HL-60 (cell line): ENCODE data around the gene PADI2.

Experiments
- DNase-seq, 2 experiments: peaks; one replicate each; pipeline ENCODE4 v3.0.0-alpha.2; 2010 to 2020; ENCODE audit warnings: low read depth in 1 of 2, low spot score in 1 of 2
- H3K27ac ChIP-seq: fragments of 250-450 bp; sonication (Bioruptor Pico); replicated peaks from 2 replicates; pipeline ENCODE4 v1.5.1; 2020; ENCODE audit warnings: mild to moderate bottlenecking, moderate library complexity
- H3K27me3 ChIP-seq: fragments of 250-450 bp; sonication (Bioruptor Pico); 2 replicates; pipeline ENCODE4 v1.5.1; 2021; ENCODE audit warnings: mild to moderate bottlenecking, moderate library complexity; ENCODE audit not compliant: insufficient read depth, poor library complexity, severe bottlenecking
- H3K4me3 ChIP-seq: replicated peaks from 2 replicates; pipeline ENCODE4 v1.5.1; 2011; ENCODE audit warnings: mild to moderate bottlenecking, control low read depth, low read length; ENCODE audit not compliant: insufficient read depth
- GABPA ChIP-seq: IDR thresholded peaks from 2 replicates; pipeline ENCODE4 v1.6.1; 2012; ENCODE audit warnings: low read depth
- POLR2AphosphoS5 ChIP-seq: IDR thresholded peaks from 2 replicates; pipeline ENCODE4 v1.6.1; 2012; ENCODE audit warnings: low read depth
- SPI1 ChIP-seq: IDR thresholded peaks from 2 replicates; pipeline ENCODE4 v1.6.1; 2012; ENCODE audit warnings: low read depth, mild to moderate bottlenecking, borderline replicate concordance
- long read RNA-seq: library from polyadenylated mRNA; unstranded; transcript quantifications from one replicate; pipeline ENCODE4 v2.0.0, GENCODE V29; 2020
- TF ChIP-seq, protein P1 (sequence below): IDR thresholded peaks from one replicate; pipeline ENCODE4 v1.5.1; 2011; ENCODE audit warnings: low read length, control low read depth, inconsistent platforms; ENCODE audit not compliant: insufficient read depth
- TF ChIP-seq, protein P2 (sequence below): IDR thresholded peaks from 2 replicates; pipeline ENCODE4 v1.6.1; 2012; ENCODE audit warnings: low read depth; ENCODE audit not compliant: insufficient replicate concordance

Gene PADI2
- long read RNA-seq, partial matches to known transcripts = 0 of 3 reads
- long read RNA-seq, other reads (novel, unspliced or antisense) = 3 of 3 reads

DNA sequence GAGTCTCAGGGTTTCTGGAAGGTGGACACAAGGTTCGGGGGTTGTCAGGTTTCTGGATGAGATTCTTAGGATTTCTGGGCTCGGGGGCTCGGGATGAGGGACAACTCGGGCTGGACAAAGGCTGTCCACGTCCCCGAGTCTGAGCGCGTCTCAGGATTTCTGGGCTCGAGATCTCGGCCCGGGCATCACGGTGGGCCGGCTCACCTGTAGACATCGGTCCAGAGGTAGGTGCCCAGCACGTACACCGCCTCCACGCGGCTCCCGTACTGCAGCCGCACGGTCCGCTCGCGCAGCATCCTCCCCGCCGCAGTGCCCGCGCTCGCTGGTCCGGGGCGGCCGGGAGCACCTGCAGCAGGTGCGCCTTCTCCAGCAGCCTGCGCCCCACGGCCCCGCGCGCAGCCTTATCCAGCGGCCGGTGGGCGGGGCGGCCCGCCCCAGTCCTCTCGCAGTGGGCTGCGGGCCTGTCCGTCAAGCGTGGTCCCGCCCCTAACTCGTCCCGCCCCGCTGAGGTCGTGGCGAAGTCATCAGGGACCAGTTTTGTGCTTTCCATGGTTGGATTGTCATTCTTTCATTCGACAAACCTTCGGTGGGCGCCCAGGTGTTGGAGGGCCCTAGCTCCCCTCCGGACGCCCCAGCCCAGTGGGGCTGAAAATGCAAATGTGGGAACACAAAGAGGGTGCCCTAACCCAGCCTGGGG, at the start of gene PADI2:
Gene PADI2, minus strand, starts transcription at position 376 of the 697 bp plus-strand sequence. Its CDS starts 80 bp downstream, at position 296.
- H3K4me3 ChIP-seq = peak within 1 kb of the TSS; percentile 64
- TF ChIP-seq, protein P1, sequence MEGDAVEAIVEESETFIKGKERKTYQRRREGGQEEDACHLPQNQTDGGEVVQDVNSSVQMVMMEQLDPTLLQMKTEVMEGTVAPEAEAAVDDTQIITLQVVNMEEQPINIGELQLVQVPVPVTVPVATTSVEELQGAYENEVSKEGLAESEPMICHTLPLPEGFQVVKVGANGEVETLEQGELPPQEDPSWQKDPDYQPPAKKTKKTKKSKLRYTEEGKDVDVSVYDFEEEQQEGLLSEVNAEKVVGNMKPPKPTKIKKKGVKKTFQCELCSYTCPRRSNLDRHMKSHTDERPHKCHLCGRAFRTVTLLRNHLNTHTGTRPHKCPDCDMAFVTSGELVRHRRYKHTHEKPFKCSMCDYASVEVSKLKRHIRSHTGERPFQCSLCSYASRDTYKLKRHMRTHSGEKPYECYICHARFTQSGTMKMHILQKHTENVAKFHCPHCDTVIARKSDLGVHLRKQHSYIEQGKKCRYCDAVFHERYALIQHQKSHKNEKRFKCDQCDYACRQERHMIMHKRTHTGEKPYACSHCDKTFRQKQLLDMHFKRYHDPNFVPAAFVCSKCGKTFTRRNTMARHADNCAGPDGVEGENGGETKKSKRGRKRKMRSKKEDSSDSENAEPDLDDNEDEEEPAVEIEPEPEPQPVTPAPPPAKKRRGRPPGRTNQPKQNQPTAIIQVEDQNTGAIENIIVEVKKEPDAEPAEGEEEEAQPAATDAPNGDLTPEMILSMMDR = no peak
- no peak for TF ChIP-seq POLR2AphosphoS5
- TF ChIP-seq, protein P2, sequence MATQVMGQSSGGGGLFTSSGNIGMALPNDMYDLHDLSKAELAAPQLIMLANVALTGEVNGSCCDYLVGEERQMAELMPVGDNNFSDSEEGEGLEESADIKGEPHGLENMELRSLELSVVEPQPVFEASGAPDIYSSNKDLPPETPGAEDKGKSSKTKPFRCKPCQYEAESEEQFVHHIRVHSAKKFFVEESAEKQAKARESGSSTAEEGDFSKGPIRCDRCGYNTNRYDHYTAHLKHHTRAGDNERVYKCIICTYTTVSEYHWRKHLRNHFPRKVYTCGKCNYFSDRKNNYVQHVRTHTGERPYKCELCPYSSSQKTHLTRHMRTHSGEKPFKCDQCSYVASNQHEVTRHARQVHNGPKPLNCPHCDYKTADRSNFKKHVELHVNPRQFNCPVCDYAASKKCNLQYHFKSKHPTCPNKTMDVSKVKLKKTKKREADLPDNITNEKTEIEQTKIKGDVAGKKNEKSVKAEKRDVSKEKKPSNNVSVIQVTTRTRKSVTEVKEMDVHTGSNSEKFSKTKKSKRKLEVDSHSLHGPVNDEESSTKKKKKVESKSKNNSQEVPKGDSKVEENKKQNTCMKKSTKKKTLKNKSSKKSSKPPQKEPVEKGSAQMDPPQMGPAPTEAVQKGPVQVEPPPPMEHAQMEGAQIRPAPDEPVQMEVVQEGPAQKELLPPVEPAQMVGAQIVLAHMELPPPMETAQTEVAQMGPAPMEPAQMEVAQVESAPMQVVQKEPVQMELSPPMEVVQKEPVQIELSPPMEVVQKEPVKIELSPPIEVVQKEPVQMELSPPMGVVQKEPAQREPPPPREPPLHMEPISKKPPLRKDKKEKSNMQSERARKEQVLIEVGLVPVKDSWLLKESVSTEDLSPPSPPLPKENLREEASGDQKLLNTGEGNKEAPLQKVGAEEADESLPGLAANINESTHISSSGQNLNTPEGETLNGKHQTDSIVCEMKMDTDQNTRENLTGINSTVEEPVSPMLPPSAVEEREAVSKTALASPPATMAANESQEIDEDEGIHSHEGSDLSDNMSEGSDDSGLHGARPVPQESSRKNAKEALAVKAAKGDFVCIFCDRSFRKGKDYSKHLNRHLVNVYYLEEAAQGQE = no peak
- peak; percentile 56 to 67 for DNase-seq
- H3K27ac ChIP-seq = peak within 1 kb of the TSS; percentile 57
- H3K27me3 ChIP-seq = no peaks in the 10 kb centered on the region

DNA sequence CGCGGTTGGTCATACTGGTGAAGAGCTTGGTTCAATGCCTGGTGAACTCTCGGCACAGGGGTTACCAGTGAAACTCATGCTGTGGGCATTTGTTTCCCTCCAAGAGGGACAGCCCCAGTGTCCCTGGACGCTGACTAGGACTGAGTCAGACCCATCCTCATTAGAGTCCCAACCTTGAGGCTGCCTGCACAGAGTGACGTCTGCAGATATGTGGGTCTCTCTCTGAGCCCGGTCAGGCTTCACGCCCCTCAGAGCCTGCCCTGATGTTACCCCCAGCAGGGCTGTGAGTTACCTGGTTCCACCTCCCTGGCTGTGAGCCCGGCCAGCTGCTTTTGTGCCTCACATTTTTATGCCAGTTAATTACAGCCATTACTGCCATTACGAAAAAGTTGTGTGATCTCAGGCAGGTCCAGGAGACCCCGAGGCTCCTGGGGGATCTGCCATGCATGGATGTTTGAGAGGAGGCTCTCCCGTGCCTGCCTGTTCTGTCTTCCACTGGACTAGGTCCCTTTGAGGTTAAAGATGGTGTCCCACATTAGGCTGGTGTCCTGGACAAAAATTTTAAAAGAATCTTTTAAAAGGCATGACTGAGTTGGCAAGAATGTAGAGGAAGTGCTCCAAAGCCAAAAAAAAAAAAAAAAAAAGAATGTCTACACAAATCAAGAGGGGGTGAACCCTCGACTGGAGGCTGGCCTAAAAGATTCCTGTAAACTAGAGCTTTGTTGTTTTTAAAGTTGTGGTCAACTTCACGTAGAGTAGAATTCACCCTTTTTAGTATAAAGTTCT, 49.0 kb upstream of the PADI2 start:
- Histone ChIP-seq H3K27me3 (no peaks in the 10 kb centered on the region), H3K27ac (no peak overlapping the region), H3K4me3 (no peak overlapping the region)
- DNase-seq = no peak
- no peak for TF ChIP-seq POLR2AphosphoS5
- TF ChIP-seq, protein P2 = no peak
- TF ChIP-seq SPI1 = no peak
- TF ChIP-seq, protein P1 = no peak
- TF ChIP-seq GABPA = no peak

DNA sequence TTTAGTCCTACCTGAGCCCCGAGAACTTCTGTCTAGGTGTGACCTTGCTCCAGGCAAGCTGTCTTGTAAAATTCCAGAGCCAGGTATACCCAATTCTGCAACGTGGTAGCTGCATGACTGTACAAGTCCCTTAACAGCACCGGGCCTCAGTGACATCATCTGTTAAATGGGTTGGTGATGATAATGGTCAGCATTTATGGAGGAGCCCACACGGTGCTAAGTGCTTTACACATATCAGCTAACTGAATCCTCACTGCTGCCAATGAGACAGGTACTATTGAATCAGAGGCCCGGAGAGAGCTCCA, 48.5 kb upstream of the PADI2 start:
- Histone ChIP-seq H3K27me3 (no peaks in the 10 kb centered on the region), H3K4me3 (no peak overlapping the region), H3K27ac (no peak overlapping the region)
- DNase-seq = no peak
- no peak for TF ChIP-seq GABPA
- TF ChIP-seq, protein P2 = no peak
